ENCODE results near the gene ARHGAP15.

- TF ChIP-seq CTCF (IDR thresholded peaks at IDR 0.05) (no peak), POLR2A (IDR thresholded peaks at IDR 0.05) (no peak)
These were observed 444.9 kb downstream of the ARHGAP15 start for GRCh38 chr2:143574069-143574468.

Data from esophagus squamous epithelium (tissue), 4 donors.